ENCODE measurements around the gene CRYL1.

CRYL1 gene

GRCh38 chr13:20462533-20462915, 63.1 kb downstream of the CRYL1 start:
- Histone ChIP-seq H3K4me3 (ENCODE audit: low read depth in 1 of 2, low read length in 1 of 2) (no peak overlapping the region), H3K27ac (no peak overlapping the region), H3K9me3 (no peaks in the 10 kb centered on the region), H3K27me3 (no peaks in the 10 kb centered on the region), H3K4me1 (ENCODE audit: control insufficient read depth in 1 of 2, insufficient read depth in 1 of 2, low read depth in 1 of 2, low read length in 1 of 2) (no peaks in the 10 kb centered on the region), H3K36me3 (no peaks in the 10 kb centered on the region)
- no peak for TF ChIP-seq CTCF (IDR thresholded peaks at IDR 0.05)

- H3K36me3 ChIP-seq, result no peaks in the 10 kb centered on the region
- H3K4me3 ChIP-seq (ENCODE audit: low read depth in 1 of 2, low read length in 1 of 2), result no peak overlapping the region
- TF ChIP-seq CTCF (IDR thresholded peaks at IDR 0.05), result no peak
- no peaks in the 10 kb centered on the region for H3K9me3 ChIP-seq
- H3K4me1 ChIP-seq (ENCODE audit: control insufficient read depth in 1 of 2, insufficient read depth in 1 of 2, low read depth in 1 of 2, low read length in 1 of 2), result no peaks in the 10 kb centered on the region
- H3K27ac ChIP-seq, result no peak overlapping the region
- H3K27me3 ChIP-seq, result no peaks in the 10 kb centered on the region
Observed at GRCh38 chr13:20461860-20462532, 63.7 kb downstream of the CRYL1 start.

- TF ChIP-seq CTCF (IDR thresholded peaks at IDR 0.05), result no peak
- no peak overlapping the region for H3K27ac ChIP-seq
Observed at GRCh38 chr13:20461481-20461859, 64.2 kb downstream of the CRYL1 start.

GRCh38 chr13:20460761-20461160, 64.9 kb downstream of the CRYL1 start:
- Histone ChIP-seq H3K36me3 (no peaks in the 10 kb centered on the region), H3K9me3 (no peaks in the 10 kb centered on the region), H3K27me3 (no peaks in the 10 kb centered on the region), H3K4me3 (ENCODE audit: low read depth in 1 of 2, low read length in 1 of 2) (no peak overlapping the region), H3K4me1 (ENCODE audit: control insufficient read depth in 1 of 2, insufficient read depth in 1 of 2, low read depth in 1 of 2, low read length in 1 of 2) (no peaks in the 10 kb centered on the region), H3K27ac (no peak overlapping the region)
- TF ChIP-seq CTCF (IDR thresholded peaks at IDR 0.05), result no peak

More at GRCh38 chr13:20461481-20461859, 64.2 kb downstream of the CRYL1 start:
- no peaks in the 10 kb centered on the region for H3K4me1 ChIP-seq (ENCODE audit: control insufficient read depth in 1 of 2, insufficient read depth in 1 of 2, low read depth in 1 of 2, low read length in 1 of 2)
- no peaks in the 10 kb centered on the region for H3K9me3 ChIP-seq
- no peaks in the 10 kb centered on the region for H3K36me3 ChIP-seq
- H3K27me3 ChIP-seq, result no peaks in the 10 kb centered on the region
- no peak overlapping the region for H3K4me3 ChIP-seq (ENCODE audit: low read depth in 1 of 2, low read length in 1 of 2)

- H3K4me3 ChIP-seq (ENCODE audit: low read depth in 1 of 2, low read length in 1 of 2), result no peak overlapping the region
- H3K27ac ChIP-seq, result no peak overlapping the region
- no peaks in the 10 kb centered on the region for H3K9me3 ChIP-seq
- no peaks in the 10 kb centered on the region for H3K27me3 ChIP-seq
- no peaks in the 10 kb centered on the region for H3K4me1 ChIP-seq (ENCODE audit: control insufficient read depth in 1 of 2, insufficient read depth in 1 of 2, low read depth in 1 of 2, low read length in 1 of 2)
- TF ChIP-seq CTCF (IDR thresholded peaks at IDR 0.05), result no peak
- H3K36me3 ChIP-seq, result no peaks in the 10 kb centered on the region
Observed at GRCh38 chr13:20457670-20458069, 68.0 kb downstream of the CRYL1 start.

Measured in neutrophil (primary cell).